D721Med (cell line): ENCODE measurements around the gene TAS2R60.
"Not testable (repeated sequence)": the region's sequence is repeated elsewhere in the genome, so short reads cannot be mapped to it uniquely, and the experiment has no call there.

Experiments
- DNase-seq: peaks from one replicate; pipeline ENCODE4 v3.0.0; 2011; ENCODE audit warnings: low spot score; ENCODE audit not compliant: insufficient read length
- FAIRE-seq: peaks from 2 replicates; lab custom pipeline; 2011; peaks lifted over from hg19 to GRCh38; lab: Jason Lieb, UNC
- TF ChIP-seq, protein P1 (sequence below): IDR thresholded peaks from 2 replicates; pipeline ENCODE4 v1.5.1; 2012; ENCODE audit warnings: mild to moderate bottlenecking, control low read depth; ENCODE audit not compliant: insufficient read depth; ENCODE audit errors: missing control alignments

The TAS2R60 gene

GRCh38 chr7:143463556-143463955 is 20.3 kb downstream of the TAS2R60 start:
- FAIRE-seq = no peak
- TF ChIP-seq, protein P1, sequence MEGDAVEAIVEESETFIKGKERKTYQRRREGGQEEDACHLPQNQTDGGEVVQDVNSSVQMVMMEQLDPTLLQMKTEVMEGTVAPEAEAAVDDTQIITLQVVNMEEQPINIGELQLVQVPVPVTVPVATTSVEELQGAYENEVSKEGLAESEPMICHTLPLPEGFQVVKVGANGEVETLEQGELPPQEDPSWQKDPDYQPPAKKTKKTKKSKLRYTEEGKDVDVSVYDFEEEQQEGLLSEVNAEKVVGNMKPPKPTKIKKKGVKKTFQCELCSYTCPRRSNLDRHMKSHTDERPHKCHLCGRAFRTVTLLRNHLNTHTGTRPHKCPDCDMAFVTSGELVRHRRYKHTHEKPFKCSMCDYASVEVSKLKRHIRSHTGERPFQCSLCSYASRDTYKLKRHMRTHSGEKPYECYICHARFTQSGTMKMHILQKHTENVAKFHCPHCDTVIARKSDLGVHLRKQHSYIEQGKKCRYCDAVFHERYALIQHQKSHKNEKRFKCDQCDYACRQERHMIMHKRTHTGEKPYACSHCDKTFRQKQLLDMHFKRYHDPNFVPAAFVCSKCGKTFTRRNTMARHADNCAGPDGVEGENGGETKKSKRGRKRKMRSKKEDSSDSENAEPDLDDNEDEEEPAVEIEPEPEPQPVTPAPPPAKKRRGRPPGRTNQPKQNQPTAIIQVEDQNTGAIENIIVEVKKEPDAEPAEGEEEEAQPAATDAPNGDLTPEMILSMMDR = no peak
- no peak for DNase-seq

DNA sequence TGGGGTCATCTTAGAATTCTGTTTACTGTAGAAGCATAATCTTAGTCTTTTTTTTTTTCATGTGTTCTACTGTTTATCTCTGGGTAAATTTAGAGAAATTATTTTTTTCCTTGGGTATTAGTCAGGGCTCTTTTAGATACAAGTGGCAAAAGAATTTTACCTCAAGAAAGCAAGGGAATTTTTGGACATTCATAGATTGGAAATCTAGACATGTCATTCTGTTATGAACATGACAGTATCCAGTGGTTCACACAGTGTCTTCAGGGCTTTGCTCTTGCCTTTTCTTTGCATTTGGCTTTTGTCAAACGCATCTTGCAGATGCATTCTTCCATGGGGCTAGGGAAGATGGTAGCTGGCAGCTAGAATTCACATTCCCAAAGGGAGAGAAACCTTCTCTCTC is 20.7 kb downstream of the TAS2R60 start:
- FAIRE-seq (no peak), DNase-seq (no peak)
- TF ChIP-seq, protein P1 = no peak

DNA sequence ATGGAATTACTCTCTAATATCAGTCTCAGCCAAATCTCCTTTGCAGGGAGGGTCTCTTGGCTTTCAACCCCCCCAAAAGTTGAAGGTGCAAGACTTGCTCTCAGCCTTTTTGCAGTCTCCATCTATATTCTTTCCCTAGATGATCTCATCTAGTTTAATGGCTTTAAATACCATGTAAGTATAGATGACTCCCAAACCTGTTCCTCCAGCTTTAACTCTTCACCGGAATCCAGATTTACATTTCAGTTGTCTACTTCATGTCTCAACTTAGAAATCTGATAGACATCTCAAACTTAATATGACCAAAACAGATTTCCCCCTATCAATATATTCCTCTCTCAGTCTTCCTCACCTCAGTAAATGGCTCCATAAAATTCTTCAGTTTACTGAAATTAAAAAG is 24.5 kb downstream of the TAS2R60 start:
- no peak for FAIRE-seq
- TF ChIP-seq, protein P1 = no peak

GRCh38 chr7:143472071-143472689 is 28.9 kb downstream of the TAS2R60 start:
- DNase-seq, FAIRE-seq: not testable (repeated sequence)

More for the DNA sequence above, 24.5 kb downstream of the TAS2R60 start:
- no peak for DNase-seq

- FAIRE-seq = no peak
- TF ChIP-seq, protein P1 = no peak
- no peak for DNase-seq
These were observed 34.4 kb downstream of the TAS2R60 start, which contains the start of gene TAS2R41 for GRCh38 chr7:143477501-143478150. TAS2R41 (plus strand) TSS chr7:143477873; CDS start chr7:143477873, 0 bp downstream.

DNA sequence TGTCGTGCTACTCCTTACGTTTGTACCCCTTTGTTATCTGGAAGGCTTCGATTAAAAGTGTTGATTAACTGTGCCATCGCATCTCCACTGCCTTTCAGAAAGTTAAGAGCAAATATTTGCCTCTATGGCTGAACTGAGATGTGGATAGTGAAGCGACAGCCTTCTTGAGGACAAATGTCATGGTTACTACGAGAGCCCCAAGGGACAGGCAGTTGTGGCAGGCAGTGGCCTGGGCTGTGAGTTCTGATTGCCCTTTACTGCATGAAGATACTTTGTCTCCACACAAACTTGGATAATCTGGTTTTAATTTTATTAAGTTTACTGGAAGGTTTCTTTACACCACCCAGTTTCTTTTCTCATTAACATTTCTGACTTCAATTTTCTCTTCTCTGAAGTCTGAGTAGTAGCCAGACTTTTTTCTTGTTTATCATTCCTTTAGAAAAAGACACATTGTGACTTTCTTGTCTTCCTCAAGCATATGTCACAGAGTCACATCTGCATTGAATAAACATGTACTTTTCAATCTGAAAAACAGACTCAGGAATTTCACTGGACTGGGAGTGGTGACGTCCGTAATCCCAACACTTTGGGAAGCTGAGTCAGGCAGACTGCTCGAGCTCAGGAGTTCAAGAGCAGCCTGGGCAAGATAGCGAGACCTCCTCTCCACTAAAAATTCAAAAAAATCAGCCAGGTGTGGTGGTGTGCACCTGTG is 36.0 kb downstream of the TAS2R60 start:
- TF ChIP-seq, protein P1 = no peak
- FAIRE-seq = no peak
- no peak for DNase-seq

GRCh38 chr7:143480501-143480900 is 37.2 kb downstream of the TAS2R60 start:
- TF ChIP-seq, protein P1 = no peak
- no peak for FAIRE-seq
- DNase-seq = no peak
